B cell (primary cell): Measurements from ENCODE around the gene ARHGAP42. TPM values are rescaled to one million over a fixed set of nuclear protein-coding genes. Genes with fewer than 3 reads are reported as not detected.

ENCODE experiments used
- ATAC-seq: fragments of 200-7000 bp; cut with Tn5 transposase; one replicate; pipeline ENCODE4 v1.10.0; 2021; ENCODE audit warnings: low read depth, mild to moderate bottlenecking, moderate number of reproducible peaks, moderate library complexity
- CTCF ChIA-PET: fragments of 350-600 bp; sonication (Branson Sonifier 250); formaldehyde crosslinking; loops from one replicate; lab custom pipeline; 2021; ENCODE audit warnings: antibody characterized with exemption, inconsistent platforms; lab: Charles Lee
- POLR2A ChIA-PET: fragments of 350-600 bp; sonication (Branson Sonifier 250); formaldehyde crosslinking; loops from one replicate; lab custom pipeline; 2021; ENCODE audit warnings: antibody characterized with exemption; lab: Charles Lee
- DNase-seq: peaks from one replicate; pipeline ENCODE4 v3.0.0; 2013
- H2AFZ ChIP-seq: 2 replicates; pipeline ENCODE4 v1.6.1; 2012; ENCODE audit warnings: mild to moderate bottlenecking, low read depth, low read length; ENCODE audit not compliant: insufficient read depth, poor library complexity, severe bottlenecking
- H3K27ac ChIP-seq, 2 donors: 1 replicate in 1 of 2; 2 replicates in 1 of 2; pipeline ENCODE4 v1.5.1; 2012 to 2013; ENCODE audit warnings: low read length in 2 of 2, mild to moderate bottlenecking in 2 of 2, moderate library complexity in 1 of 2
- H3K27me3 ChIP-seq, 4 experiments: fragments of 200-600 bp in 1 of 4; sonication (generic) in 1 of 4; replicated peaks in 1 of 4; 1 replicate in 2 of 4; 2 replicates in 2 of 4; pipeline versions ENCODE4 v1.6.1 to v1.7.0; 2013 to 2016; ENCODE audit warnings: low read length in 3 of 4, mild to moderate bottlenecking in 2 of 4, mixed read lengths in 1 of 4, moderate library complexity in 1 of 4; ENCODE audit not compliant: insufficient read depth in 4 of 4, control insufficient read depth in 3 of 4; ENCODE audit errors: control extremely low read depth in 1 of 4
- H3K36me3 ChIP-seq, 2 experiments: replicated peaks in 1 of 2; 1 replicate in 1 of 2; 2 replicates in 1 of 2; pipeline versions ENCODE4 v1.6.1 to v1.7.1; 2013; ENCODE audit warnings: low read length in 1 of 2; ENCODE audit not compliant: insufficient read depth in 2 of 2, control insufficient read depth in 1 of 2; ENCODE audit errors: control extremely low read depth in 1 of 2, extremely low read depth in 1 of 2
- H3K4me1 ChIP-seq, 2 donors: fragments of 200-600 bp in 1 of 2; sonication (generic) in 1 of 2; 1 replicate in 1 of 2; 2 replicates in 1 of 2; pipeline versions ENCODE4 v1.5.1 to v1.6.1; 2013 to 2017; ENCODE audit warnings: low read length in 2 of 2; ENCODE audit not compliant: control insufficient read depth in 2 of 2, insufficient read depth in 2 of 2
- H3K4me2 ChIP-seq: replicated peaks from 2 replicates; pipeline ENCODE3; 2012; ENCODE audit warnings: mild to moderate bottlenecking, low read depth, low read length; ENCODE audit not compliant: poor library complexity, severe bottlenecking
- H3K4me3 ChIP-seq, 5 experiments: fragments of 200-600 bp in 1 of 5; sonication (generic) in 1 of 5; 1 replicate in 3 of 5; 2 replicates in 2 of 5; pipeline versions ENCODE4 v1.5.1 to v1.7.0; 2011 to 2016; ENCODE audit warnings: low read length in 4 of 5, mild to moderate bottlenecking in 4 of 5, low read depth in 2 of 5, control low read depth in 1 of 5, moderate library complexity in 1 of 5; ENCODE audit not compliant: insufficient read depth in 1 of 5; ENCODE audit errors: control extremely low read depth in 1 of 5, extremely low read depth in 1 of 5
- H3K79me2 ChIP-seq: fragments of 200-600 bp; sonication (generic); one replicate; pipeline ENCODE4 v1.6.0; 2016; ENCODE audit warnings: low read length; ENCODE audit not compliant: control insufficient read depth, insufficient read depth
- H3K9ac ChIP-seq: fragments of 200-600 bp; sonication (generic); 2 replicates; pipeline ENCODE4 v1.6.1; 2017; ENCODE audit warnings: mild to moderate bottlenecking, low read length, moderate library complexity
- H3K9me3 ChIP-seq, 3 donors: one replicate each; pipeline versions ENCODE4 v1.6.1 to v1.7.1; 2013; ENCODE audit warnings: low read length in 2 of 3; ENCODE audit not compliant: control insufficient read depth in 2 of 3, insufficient read depth in 1 of 3; ENCODE audit errors: control extremely low read depth in 1 of 3
- H4K20me1 ChIP-seq: 2 replicates; pipeline ENCODE4 v1.6.0; 2012; ENCODE audit warnings: mild to moderate bottlenecking, low read length; ENCODE audit not compliant: insufficient read depth, control insufficient read depth, poor library complexity, severe bottlenecking
- H3K27ac Mint-ChIP-seq: one replicate; pipeline ENCODE4 v1.8.0; 2021; ENCODE audit warnings: mixed read lengths
- H3K27me3 Mint-ChIP-seq: one replicate; pipeline ENCODE4 v1.8.0; 2021; ENCODE audit warnings: mixed read lengths
- H3K4me1 Mint-ChIP-seq: one replicate; pipeline ENCODE4 v1.8.0; 2021; ENCODE audit warnings: mixed read lengths
- H3K4me3 Mint-ChIP-seq: one replicate; pipeline ENCODE4 v1.8.0; 2021; ENCODE audit warnings: mixed read lengths
- H3K9me3 Mint-ChIP-seq: one replicate; pipeline ENCODE4 v1.8.0; 2022; ENCODE audit warnings: mixed read lengths; ENCODE audit not compliant: insufficient read depth
- EZH2 ChIP-seq: IDR thresholded peaks from 2 replicates; pipeline ENCODE4 v1.6.1; 2012; ENCODE audit warnings: borderline replicate concordance, low read depth, mild to moderate bottlenecking, moderate library complexity, low read length; ENCODE audit not compliant: insufficient read depth, poor library complexity, severe bottlenecking
- WGBS: methylation state at CpG from one replicate; pipeline ENCODE4 v1.1.5; 2013; ENCODE audit warnings: missing lambda C conversion rate; ENCODE audit not compliant: insufficient coverage; 5-methylcytosine and 5-hydroxymethylcytosine counted together
- intact Hi-C: fragments of 100-400 bp; cut with micrococcal nuclease; formaldehyde crosslinking; loops from one replicate; pipeline ENCODE4 v1.10.0; 2022
- polyA plus RNA-seq: library from polyadenylated mRNA; depleted of rRNA; stranded (reverse); fragments of >200 nt; gene quantifications from 2 replicates; pipeline ENCODE4 v1.2.3, GENCODE V29; 2012
- total RNA-seq, 2 donors: library from RNA; stranded (reverse); fragments of 120-200 nt in 1 of 2; gene quantifications; 1 replicate in 1 of 2; 2 replicates in 1 of 2; pipeline versions ENCODE4 v1.2.3 to v1.2.4, GENCODE V29; 2013 to 2022
- TF ChIP-seq, protein P1 (sequence below): fragments of 200-600 bp; IDR thresholded peaks from one replicate; pipeline ENCODE4 v1.8.0; 2022; ENCODE audit warnings: antibody characterized with exemption, mild to moderate bottlenecking

ARHGAP42 gene
- total and polyA plus RNA-seq, 2 donors (not counting 1 experiment from before 2014, with no cell fraction given): 3.8 to 4.9 TPM

DNA sequence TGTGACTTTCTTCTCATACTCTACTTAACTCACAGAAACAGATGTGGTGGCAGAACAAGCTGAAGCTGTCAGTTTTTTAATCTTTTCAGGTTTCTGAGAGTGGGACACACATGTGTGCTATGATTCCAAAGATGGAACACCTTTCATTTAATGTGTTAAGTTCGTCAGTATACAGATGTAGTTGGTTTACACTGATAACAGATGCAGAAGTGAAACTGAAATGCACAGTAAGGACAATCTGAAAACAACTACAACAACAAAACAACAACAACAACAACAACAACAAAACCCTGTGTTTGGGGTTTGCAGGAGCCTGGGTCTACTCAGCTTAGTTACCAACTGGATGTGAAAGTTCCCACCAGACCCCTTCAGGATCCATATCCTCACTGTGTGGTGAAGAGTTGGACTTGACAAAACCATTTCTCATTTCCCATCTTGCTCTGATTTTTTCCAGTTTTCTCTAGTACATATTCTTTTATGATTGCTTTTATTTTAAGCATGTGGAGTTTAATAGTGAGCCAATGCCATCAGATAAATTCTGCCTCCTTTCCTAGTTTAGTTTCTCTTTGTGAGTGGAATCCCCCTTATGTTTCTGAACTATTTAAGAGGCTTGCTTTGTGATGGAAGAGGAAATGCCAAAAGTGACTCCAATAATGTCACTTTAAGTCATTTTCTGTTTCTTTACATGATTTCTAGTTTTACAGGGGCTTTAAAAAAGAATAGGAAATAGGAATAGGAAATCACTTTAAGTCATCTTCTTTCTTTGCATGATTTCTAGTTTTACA lies 47.8 kb downstream of the ARHGAP42 start:
- Histone ChIP-seq H3K9ac (no peak overlapping the region), H3K4me1 (peaks cover 0 to 6% of the 10 kb centered on the region in 2 donors), H4K20me1 (no peaks in the 10 kb centered on the region), H3K9me3 (no peaks in the 10 kb centered on the region), H3K79me2 (peaks cover 9% of the 10 kb centered on the region), H3K4me2 (peak overlapping the region; percentile 13), H3K27ac (no peak overlapping the region), H3K4me3 (no peak overlapping the region), H3K27me3 (no peaks in the 10 kb centered on the region), H2AFZ (no peak overlapping the region), H3K36me3 (no peaks in the 10 kb centered on the region)
- TF ChIP-seq, protein P1, sequence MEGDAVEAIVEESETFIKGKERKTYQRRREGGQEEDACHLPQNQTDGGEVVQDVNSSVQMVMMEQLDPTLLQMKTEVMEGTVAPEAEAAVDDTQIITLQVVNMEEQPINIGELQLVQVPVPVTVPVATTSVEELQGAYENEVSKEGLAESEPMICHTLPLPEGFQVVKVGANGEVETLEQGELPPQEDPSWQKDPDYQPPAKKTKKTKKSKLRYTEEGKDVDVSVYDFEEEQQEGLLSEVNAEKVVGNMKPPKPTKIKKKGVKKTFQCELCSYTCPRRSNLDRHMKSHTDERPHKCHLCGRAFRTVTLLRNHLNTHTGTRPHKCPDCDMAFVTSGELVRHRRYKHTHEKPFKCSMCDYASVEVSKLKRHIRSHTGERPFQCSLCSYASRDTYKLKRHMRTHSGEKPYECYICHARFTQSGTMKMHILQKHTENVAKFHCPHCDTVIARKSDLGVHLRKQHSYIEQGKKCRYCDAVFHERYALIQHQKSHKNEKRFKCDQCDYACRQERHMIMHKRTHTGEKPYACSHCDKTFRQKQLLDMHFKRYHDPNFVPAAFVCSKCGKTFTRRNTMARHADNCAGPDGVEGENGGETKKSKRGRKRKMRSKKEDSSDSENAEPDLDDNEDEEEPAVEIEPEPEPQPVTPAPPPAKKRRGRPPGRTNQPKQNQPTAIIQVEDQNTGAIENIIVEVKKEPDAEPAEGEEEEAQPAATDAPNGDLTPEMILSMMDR: no peak
- TF ChIP-seq EZH2: no peak
- CTCF ChIA-PET: no interaction called here
- no peak for DNase-seq
- Mint-ChIP-seq H3K9me3 (no peaks in the 10 kb centered on the region), H3K4me1 (peaks cover 10% of the 10 kb centered on the region), H3K27ac (no peak overlapping the region), H3K4me3 (no peak overlapping the region), H3K27me3 (no peaks in the 10 kb centered on the region)
- intact Hi-C loops: no loop called here
- ATAC-seq: no peak
- POLR2A ChIA-PET: no interaction called here
- no CpG with 5 or more reads among the region's 1 CpG for WGBS

DNA sequence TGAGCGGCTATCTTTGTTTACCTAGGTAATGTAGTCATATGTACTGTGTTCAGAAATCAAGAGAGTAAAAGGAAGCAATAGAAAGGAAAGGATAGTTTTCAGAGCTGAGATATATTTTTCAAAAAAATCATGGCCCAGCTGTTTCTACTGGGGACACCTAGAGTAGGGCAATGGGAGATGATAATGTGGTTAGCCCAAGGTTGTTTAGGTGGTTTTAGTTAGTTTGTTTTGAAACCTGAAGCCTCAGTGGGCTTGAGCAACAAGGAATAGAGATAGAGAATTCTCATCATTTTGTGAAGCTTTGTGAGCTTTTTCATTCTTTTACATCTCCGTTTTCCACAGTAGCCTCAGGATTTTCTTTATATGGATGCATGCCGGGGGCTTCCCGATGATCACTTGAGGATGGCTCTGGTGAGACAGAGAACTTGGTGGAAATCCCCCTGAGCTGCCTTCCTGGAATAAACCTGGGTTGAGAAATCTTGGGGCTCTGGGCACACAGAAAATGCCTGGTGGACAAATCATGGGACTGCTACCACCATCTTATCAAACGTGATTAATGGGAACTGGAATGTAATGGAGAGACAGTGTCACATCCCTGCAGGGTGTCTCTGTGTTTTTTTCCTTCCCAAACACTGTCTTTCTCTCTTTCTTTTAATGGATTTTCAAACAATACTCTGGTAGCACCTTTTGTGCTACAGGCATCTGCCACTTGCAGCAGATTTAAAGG lies 49.0 kb downstream of the ARHGAP42 start:
- Histone ChIP-seq H3K79me2 (no peaks in the 10 kb centered on the region), H3K27me3 (no peaks in the 10 kb centered on the region), H4K20me1 (no peaks in the 10 kb centered on the region), H3K9me3 (no peaks in the 10 kb centered on the region), H3K27ac (no peak overlapping the region), H3K4me1 (peaks cover 9 to 12% of the 10 kb centered on the region in 2 donors), H3K36me3 (no peaks in the 10 kb centered on the region), H3K4me2 (no peak overlapping the region), H2AFZ (no peak overlapping the region), H3K4me3 (no peak overlapping the region), H3K9ac (no peak overlapping the region)
- Mint-ChIP-seq H3K4me1 (peaks cover 19% of the 10 kb centered on the region), H3K27ac (no peak overlapping the region), H3K9me3 (no peaks in the 10 kb centered on the region), H3K27me3 (no peaks in the 10 kb centered on the region), H3K4me3 (no peak overlapping the region)
- POLR2A ChIA-PET: no interaction called here
- TF ChIP-seq, protein P1: no peak
- no peak for TF ChIP-seq EZH2
- ATAC-seq (no peak), DNase-seq (no peak)
- intact Hi-C loops: no loop called here
- CTCF ChIA-PET: interaction anchor here (0.8 to 1.0 kb wide), 2 partner anchors 48 to 157 kb away, joined by 3 read pairs; no protein-coding TSS in a partner anchor
- WGBS: 100% methylated on average over 3 of the region's 5 CpGs
